Calu3 (cell line): ENCODE results near the gene UNC13B. TPM values are rescaled to one million over a fixed set of nuclear protein-coding genes. Genes with fewer than 3 reads are reported as not detected.

Experiments used
- BruUV-seq: library from RNA; stranded (reverse); fragments of 400-500 nt; replicated peaks from 2 replicates; lab custom pipeline; 2021; lab: Mats Ljungman, UMichigan
- CTCF ChIA-PET: fragments of 300-600 bp; sonication (Branson Sonifier 250); formaldehyde crosslinking; loops from one replicate; lab custom pipeline; 2022; ENCODE audit warnings: antibody characterized with exemption; lab: Charles Lee
- DNase-seq: peaks from one replicate; pipeline ENCODE4 v3.0.0; 2022
- H3K27ac Mint-ChIP-seq: one replicate; pipeline ENCODE4 v1.8.0; 2022; ENCODE audit warnings: mixed read lengths; ENCODE audit not compliant: unreplicated experiment
- H3K27me3 Mint-ChIP-seq: one replicate; pipeline ENCODE4 v1.8.0; 2022; ENCODE audit warnings: mixed read lengths; ENCODE audit not compliant: unreplicated experiment
- H3K36me3 Mint-ChIP-seq: one replicate; pipeline ENCODE4 v1.8.0; 2022; ENCODE audit warnings: mild to moderate bottlenecking, moderate library complexity, mixed read lengths; ENCODE audit not compliant: insufficient read depth, unreplicated experiment
- H3K4me1 Mint-ChIP-seq: one replicate; pipeline ENCODE4 v1.8.0; 2022; ENCODE audit warnings: mild to moderate bottlenecking, low read depth, mixed read lengths; ENCODE audit not compliant: unreplicated experiment
- H3K4me3 Mint-ChIP-seq: one replicate; pipeline ENCODE4 v1.8.0; 2022; ENCODE audit warnings: mild to moderate bottlenecking, low read depth, moderate library complexity, mixed read lengths; ENCODE audit not compliant: unreplicated experiment
- H3K9me3 Mint-ChIP-seq: one replicate; pipeline ENCODE4 v1.8.0; 2022; ENCODE audit warnings: low read depth, mixed read lengths; ENCODE audit not compliant: unreplicated experiment
- intact Hi-C: fragments of 100-400 bp; cut with micrococcal nuclease; formaldehyde crosslinking; loops from one replicate; pipeline ENCODE4 v1.10.0; 2022; ENCODE audit not compliant: unreplicated experiment
- total RNA-seq: library from RNA; stranded (reverse); gene quantifications from 2 replicates; pipeline ENCODE4 v1.2.3, GENCODE V29; 2022
- TF ChIP-seq, protein P1 (sequence below): fragments of 200-600 bp; IDR thresholded peaks from one replicate; pipeline ENCODE4 v1.8.0; 2022; ENCODE audit warnings: antibody characterized with exemption; ENCODE audit not compliant: unreplicated experiment

Gene UNC13B
- total RNA-seq, 1 experiment from 2014 or later, result 20.4 TPM

DNA sequence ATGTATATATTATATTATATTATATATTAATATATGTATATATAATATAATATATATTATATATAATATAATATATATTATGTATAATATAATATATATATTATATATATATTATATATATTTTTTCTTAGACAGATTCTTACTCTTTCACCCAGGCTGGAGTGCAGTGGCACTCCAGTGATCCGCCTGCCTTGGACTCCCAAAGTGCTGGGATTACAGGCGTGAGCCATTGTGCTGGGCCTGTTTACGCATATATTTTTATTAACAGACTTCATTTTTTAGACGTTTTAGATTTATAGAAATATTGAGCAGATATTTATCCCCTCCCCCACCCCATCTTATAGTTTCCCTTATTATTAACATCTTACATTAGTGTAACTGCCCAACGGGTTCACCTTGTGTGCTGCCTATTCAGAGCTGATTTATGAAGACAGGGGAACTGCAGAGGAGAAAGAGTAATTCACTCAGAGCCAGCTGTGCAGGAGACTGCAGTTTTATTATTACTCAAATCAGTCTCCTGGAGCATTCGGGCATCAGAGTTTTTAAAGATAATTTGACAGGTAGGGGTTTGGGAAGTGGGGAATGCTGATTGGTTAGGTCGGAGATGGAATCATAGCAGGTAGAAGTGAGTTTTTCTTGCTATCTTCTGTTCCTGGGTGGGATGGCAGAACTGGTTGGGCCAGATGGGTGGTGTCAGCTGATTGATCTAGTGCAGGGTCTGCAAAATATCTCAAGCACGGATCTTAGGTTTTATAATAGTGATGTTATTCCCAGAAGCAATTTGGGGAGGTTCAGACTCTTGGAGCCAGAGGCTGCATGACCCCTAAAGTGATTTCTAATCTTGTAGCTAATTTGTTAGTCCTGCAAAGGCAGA, 93.4 kb downstream of the UNC13B start:
- BruUV-seq, result no TSS peak
- DNase-seq, result no peak
- Mint-ChIP-seq H3K36me3 (no peaks in the 10 kb centered on the region), H3K27ac (no peak overlapping the region), H3K27me3 (no peaks in the 10 kb centered on the region), H3K9me3 (no peaks in the 10 kb centered on the region), H3K4me1 (peaks cover 27% of the 10 kb centered on the region), H3K4me3 (no peak overlapping the region)
- intact Hi-C loops, result loop anchor here (5.0 kb wide), 1 partner anchor 93 kb away; the partner anchor contains the start of gene UNC13B
- CTCF ChIA-PET, result interaction anchor here (0.6 to 0.7 kb wide), 2 partner anchors 21 to 26 kb away, joined by 3 to 4 read pairs; no protein-coding TSS in a partner anchor
- TF ChIP-seq, protein P1, sequence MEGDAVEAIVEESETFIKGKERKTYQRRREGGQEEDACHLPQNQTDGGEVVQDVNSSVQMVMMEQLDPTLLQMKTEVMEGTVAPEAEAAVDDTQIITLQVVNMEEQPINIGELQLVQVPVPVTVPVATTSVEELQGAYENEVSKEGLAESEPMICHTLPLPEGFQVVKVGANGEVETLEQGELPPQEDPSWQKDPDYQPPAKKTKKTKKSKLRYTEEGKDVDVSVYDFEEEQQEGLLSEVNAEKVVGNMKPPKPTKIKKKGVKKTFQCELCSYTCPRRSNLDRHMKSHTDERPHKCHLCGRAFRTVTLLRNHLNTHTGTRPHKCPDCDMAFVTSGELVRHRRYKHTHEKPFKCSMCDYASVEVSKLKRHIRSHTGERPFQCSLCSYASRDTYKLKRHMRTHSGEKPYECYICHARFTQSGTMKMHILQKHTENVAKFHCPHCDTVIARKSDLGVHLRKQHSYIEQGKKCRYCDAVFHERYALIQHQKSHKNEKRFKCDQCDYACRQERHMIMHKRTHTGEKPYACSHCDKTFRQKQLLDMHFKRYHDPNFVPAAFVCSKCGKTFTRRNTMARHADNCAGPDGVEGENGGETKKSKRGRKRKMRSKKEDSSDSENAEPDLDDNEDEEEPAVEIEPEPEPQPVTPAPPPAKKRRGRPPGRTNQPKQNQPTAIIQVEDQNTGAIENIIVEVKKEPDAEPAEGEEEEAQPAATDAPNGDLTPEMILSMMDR, result no peak

DNA sequence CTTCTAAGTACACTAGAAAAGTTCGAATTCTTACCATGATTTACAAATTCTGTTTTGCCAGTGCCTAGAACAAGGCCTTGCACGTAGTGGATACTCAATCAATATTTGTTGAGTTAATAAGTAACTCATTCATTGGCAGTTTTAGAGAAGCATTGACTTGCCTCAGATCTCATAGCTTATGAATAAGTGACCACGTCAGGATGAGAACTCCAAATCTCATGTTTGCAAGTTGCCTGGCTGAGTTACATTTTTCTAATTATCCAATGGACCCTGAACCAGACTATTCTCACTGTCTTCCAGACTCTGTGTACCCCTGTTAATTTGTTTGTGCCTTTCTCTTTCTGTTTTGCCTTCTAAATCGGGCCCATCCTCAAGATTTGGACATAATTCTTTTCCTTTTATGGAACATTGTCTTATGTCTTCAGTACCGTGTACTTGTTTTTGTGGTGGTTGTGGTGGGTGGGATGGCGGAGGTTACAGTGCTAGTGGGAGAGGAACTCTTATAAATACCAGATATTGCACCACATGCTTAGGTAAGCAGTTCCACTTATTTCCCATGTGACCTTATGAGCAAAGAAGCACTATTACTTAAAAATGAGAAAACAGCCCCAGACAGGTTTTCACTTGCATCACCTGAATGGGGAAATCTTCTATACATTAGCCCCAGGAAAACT, 96.3 kb downstream of the UNC13B start:
- intact Hi-C loops, result loop anchor here (1.0 to 5.0 kb wide), 3 partner anchors 96 to 219 kb away; partner anchors contain the start of gene UNC13B
- CTCF ChIA-PET, result interaction anchor here (0.6 to 2.3 kb wide), 5 partner anchors 21 to 142 kb away, joined by 3 to 34 read pairs (median 5); partner anchors contain the start of genes ATOSB and UNC13B
- BruUV-seq, result no TSS peak
- H3K36me3 Mint-ChIP-seq, result no peaks in the 10 kb centered on the region
- no peaks in the 10 kb centered on the region for H3K9me3 Mint-ChIP-seq
- H3K4me3 Mint-ChIP-seq, result no peak overlapping the region
- peaks cover 27% of the 10 kb centered on the region for H3K4me1 Mint-ChIP-seq
- no peaks in the 10 kb centered on the region for H3K27me3 Mint-ChIP-seq
- peak overlapping the region; percentile 35 for H3K27ac Mint-ChIP-seq
- TF ChIP-seq, protein P1, result no peak
- no peak for DNase-seq

DNA sequence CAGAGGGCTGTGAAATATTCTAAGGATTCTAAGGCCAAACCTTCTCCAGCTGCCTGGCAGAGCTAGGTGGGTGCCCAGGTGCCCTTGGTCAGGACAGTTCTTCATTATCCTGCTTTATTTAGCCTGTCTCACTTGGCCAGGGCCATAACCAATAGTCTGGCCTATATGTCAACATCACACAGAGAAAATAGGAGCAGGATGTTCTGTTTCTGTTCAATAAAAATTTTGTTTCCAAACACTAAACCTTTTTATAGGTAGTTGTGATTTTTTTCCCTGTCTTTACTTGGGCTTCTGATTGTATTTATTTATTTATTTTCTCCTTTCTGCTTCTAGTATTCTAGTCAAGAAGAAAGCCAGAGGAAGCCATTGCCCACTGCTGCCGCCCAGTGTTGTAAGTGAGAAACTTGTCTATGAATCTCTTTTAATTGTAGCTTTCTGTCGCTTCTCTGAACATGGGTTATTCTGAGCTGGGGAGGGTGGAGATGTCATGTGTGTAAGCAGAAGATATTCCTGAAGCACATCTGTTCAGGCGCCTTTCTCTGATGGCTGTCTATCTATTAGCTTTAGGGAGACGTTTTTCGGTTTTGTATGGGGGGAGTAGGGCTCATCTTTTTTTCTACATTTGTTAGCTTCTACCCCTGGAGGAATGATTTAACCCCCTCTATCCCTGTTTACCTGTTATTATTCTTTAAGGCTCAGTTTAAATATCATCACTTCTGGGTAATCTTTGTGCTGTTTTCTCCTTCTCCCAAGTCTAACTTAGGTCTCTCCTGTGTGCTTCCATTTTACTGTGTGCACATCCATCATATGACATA, 97.1 kb downstream of the UNC13B start:
- Mint-ChIP-seq H3K4me1 (peaks cover 27% of the 10 kb centered on the region), H3K27ac (no peak overlapping the region), H3K9me3 (no peaks in the 10 kb centered on the region), H3K36me3 (no peaks in the 10 kb centered on the region), H3K4me3 (no peak overlapping the region), H3K27me3 (no peaks in the 10 kb centered on the region)
- intact Hi-C loops, result loop anchor here (1.0 to 5.0 kb wide), 3 partner anchors 97 to 218 kb away; partner anchors contain the start of gene UNC13B
- TF ChIP-seq, protein P1, result peak; percentile 28
- DNase-seq, result peak; percentile 60
- CTCF ChIA-PET, result interaction anchor here (0.6 to 2.3 kb wide), 4 partner anchors 93 to 142 kb away, joined by 3 to 34 read pairs (median 5); partner anchors contain the start of genes ATOSB and UNC13B
- BruUV-seq, result no TSS peak

DNA sequence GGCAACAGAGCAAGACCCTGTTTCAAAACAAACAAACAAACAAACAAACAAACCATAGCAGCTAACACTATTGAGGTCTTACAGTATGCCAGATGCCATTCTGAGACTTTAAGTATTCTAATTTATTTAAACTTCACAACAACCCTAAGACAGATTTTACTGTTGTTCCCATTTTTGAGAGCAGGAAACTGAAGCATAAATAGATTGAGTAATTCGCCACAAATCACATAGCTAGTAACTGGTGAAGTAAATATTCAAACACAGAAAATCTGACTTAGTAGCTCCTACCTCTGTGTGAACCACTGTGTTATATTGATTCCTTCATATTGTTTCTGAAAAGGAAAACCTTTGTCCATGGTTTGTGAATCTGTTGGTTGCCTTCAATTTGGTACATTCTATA, 98.4 kb downstream of the UNC13B start:
- TF ChIP-seq, protein P1, result no peak
- DNase-seq, result no peak
- Mint-ChIP-seq H3K9me3 (no peaks in the 10 kb centered on the region), H3K27ac (no peak overlapping the region), H3K4me1 (peaks cover 24% of the 10 kb centered on the region), H3K4me3 (no peak overlapping the region), H3K36me3 (no peaks in the 10 kb centered on the region), H3K27me3 (no peaks in the 10 kb centered on the region)
- intact Hi-C loops, result no loop called here
- CTCF ChIA-PET, result no interaction called here
- BruUV-seq, result no TSS peak
